OCI-LY7 (cell line): ENCODE measurements around the gene HERC3. TPM values are rescaled to one million over a fixed set of nuclear protein-coding genes. Genes with fewer than 3 reads are reported as not detected.
"Not testable (repeated sequence)": the region's sequence is repeated elsewhere in the genome, so short reads cannot be mapped to it uniquely, and the experiment has no call there.

Source experiments
- BruUV-seq: library from RNA; stranded (reverse); fragments of 400-500 nt; replicated peaks from 2 replicates; lab custom pipeline; 2021; lab: Mats Ljungman, UMichigan
- CTCF ChIA-PET: fragments of 300-600 bp; sonication (Branson Sonifier 250); formaldehyde crosslinking; loops from one replicate; lab custom pipeline; 2022; ENCODE audit warnings: antibody characterized with exemption; ENCODE audit not compliant: unreplicated experiment; lab: Charles Lee
- POLR2A ChIA-PET: fragments of 300-600 bp; sonication (Branson Sonifier 250); formaldehyde crosslinking; loops from one replicate; lab custom pipeline; 2022; ENCODE audit warnings: antibody characterized with exemption; lab: Charles Lee
- DNase-seq: peaks from one replicate; pipeline ENCODE4 v3.0.0-alpha.2; 2015; ENCODE audit warnings: low spot score
- H2AFZ ChIP-seq: fragments of 200-600 bp; sonication (generic), shearing (Covaris generic); 2 replicates; pipeline ENCODE4 v1.6.1; 2014; ENCODE audit warnings: mild to moderate bottlenecking, antibody characterized with exemption, low read length, moderate library complexity
- H3K27ac ChIP-seq: fragments of 200-600 bp; sonication (generic); 2 replicates; pipeline ENCODE4 v1.5.1; 2014; ENCODE audit warnings: mixed run types, low read depth, mild to moderate bottlenecking, moderate library complexity, low read length, inconsistent platforms; ENCODE audit not compliant: poor library complexity, severe bottlenecking
- H3K36me3 ChIP-seq: fragments of 200-600 bp; sonication (generic); 2 replicates; pipeline ENCODE4 v1.6.1; 2014; ENCODE audit warnings: mild to moderate bottlenecking, antibody characterized with exemption, low read length, moderate library complexity, mixed read lengths; ENCODE audit not compliant: insufficient read depth
- H3K4me1 ChIP-seq: fragments of 200-600 bp; sonication (generic); 2 replicates; pipeline ENCODE4 v1.5.1; 2014; ENCODE audit warnings: mild to moderate bottlenecking, low read length; ENCODE audit not compliant: insufficient read depth, poor library complexity, severe bottlenecking
- H3K4me2 ChIP-seq: fragments of 200-600 bp; sonication (generic); 2 replicates; pipeline ENCODE4 v1.6.1; 2014; ENCODE audit warnings: mild to moderate bottlenecking, low read length
- H3K4me3 ChIP-seq: fragments of 200-600 bp; sonication (generic); 2 replicates; pipeline ENCODE4 v1.5.1; 2014; ENCODE audit warnings: mild to moderate bottlenecking, low read depth, low read length; ENCODE audit not compliant: poor library complexity, severe bottlenecking
- H3K79me2 ChIP-seq: fragments of 200-600 bp; sonication (generic); 2 replicates; pipeline ENCODE4 v1.6.1; 2016; ENCODE audit warnings: low read depth, mild to moderate bottlenecking, low read length, moderate library complexity, mixed read lengths; ENCODE audit not compliant: insufficient read depth
- H3K9me2 ChIP-seq: fragments of 200-600 bp; sonication (generic); 2 replicates; pipeline ENCODE4 v1.6.1; 2016; ENCODE audit warnings: mild to moderate bottlenecking, low read length, mixed read lengths; ENCODE audit not compliant: insufficient read depth
- H3K9me3 ChIP-seq: fragments of 200-600 bp; sonication (generic); 2 replicates; pipeline ENCODE4 v1.6.1; 2014; ENCODE audit warnings: mild to moderate bottlenecking, mixed run types, low read length, mixed read lengths
- H4K20me1 ChIP-seq: fragments of 200-600 bp; sonication (generic); 2 replicates; pipeline ENCODE4 v1.6.1; 2014; ENCODE audit warnings: mild to moderate bottlenecking, antibody characterized with exemption, low read length, moderate library complexity, mixed read lengths; ENCODE audit not compliant: insufficient read depth
- CTCF ChIP-seq: fragments of 200-600 bp; sonication (generic); conservative IDR thresholded peaks from 2 replicates; pipeline ENCODE4 v1.5.1; 2014; ENCODE audit warnings: mild to moderate bottlenecking, antibody characterized with exemption, low read length, moderate library complexity, mixed read lengths
- EZH2phosphoT487 ChIP-seq: fragments of 200-600 bp; sonication (generic); IDR thresholded peaks from 2 replicates; pipeline ENCODE4 v1.6.1; 2018; ENCODE audit warnings: low read depth, borderline replicate concordance, mild to moderate bottlenecking, mixed run types, antibody characterized with exemption, low read length, moderate library complexity, mixed read lengths
- intact Hi-C: fragments of 100-400 bp; cut with micrococcal nuclease; formaldehyde crosslinking; loops from one replicate; pipeline ENCODE4 v1.10.0; 2022; ENCODE audit not compliant: unreplicated experiment
- total RNA-seq, 2 experiments: library from RNA; depleted of rRNA in 1 of 2; stranded (reverse); fragments of >200 nt in 1 of 2; shearing (Covaris generic) in 1 of 2; gene quantifications; 2 replicates each; pipeline ENCODE4 v1.2.3, GENCODE V29; 2014 to 2022

Gene HERC3
- total RNA-seq, 2 experiments from 2014 or later = 9.2 to 22.9 TPM

- Histone ChIP-seq H3K4me1 (no peaks in the 10 kb centered on the region), H3K27ac (no peak overlapping the region), H2AFZ (no peak overlapping the region), H3K9me3 (no peaks in the 10 kb centered on the region), H3K4me3 (no peak overlapping the region), H3K79me2 (no peaks in the 10 kb centered on the region), H3K4me2 (no peak overlapping the region), H3K9me2 (no peaks in the 10 kb centered on the region), H3K36me3 (peaks cover 32% of the 10 kb centered on the region), H4K20me1 (no peaks in the 10 kb centered on the region)
- no TSS peak for BruUV-seq
- ChIA-PET CTCF (no interaction called here), POLR2A (interaction anchor here (0.9 to 1.2 kb wide), 2 partner anchors 9 to 16 kb away, joined by 3 to 4 read pairs; no protein-coding TSS in a partner anchor)
- TF ChIP-seq CTCF (no peak), EZH2phosphoT487 (no peak)
- DNase-seq = no peak
- intact Hi-C loops = no loop called here
These were observed 14.6 kb downstream of the HERC3 start for GRCh38 chr4:88606832-88607231.

GRCh38 chr4:88609387-88609786 lies 17.1 kb downstream of the HERC3 start:
- H3K4me1 ChIP-seq = peaks cover 10% of the 10 kb centered on the region
- H3K4me2 ChIP-seq = no peak overlapping the region
- CTCF ChIA-PET = no interaction called here
- H3K4me3 ChIP-seq = no peak overlapping the region
- POLR2A ChIA-PET = interaction anchor here (0.6 kb wide), 1 partner anchor 95 kb away, joined by 4 read pairs; no protein-coding TSS in a partner anchor
- H3K36me3 ChIP-seq = peaks cover 32% of the 10 kb centered on the region
- TF ChIP-seq CTCF = no peak
- no peak for TF ChIP-seq EZH2phosphoT487
- H4K20me1 ChIP-seq = no peaks in the 10 kb centered on the region
- H3K27ac ChIP-seq = no peak overlapping the region
- no peak for DNase-seq
- no peaks in the 10 kb centered on the region for H3K9me3 ChIP-seq
- H2AFZ ChIP-seq = no peak overlapping the region
- intact Hi-C loops = no loop called here
- no peaks in the 10 kb centered on the region for H3K9me2 ChIP-seq
- no TSS peak for BruUV-seq
- no peaks in the 10 kb centered on the region for H3K79me2 ChIP-seq

- H3K9me3 ChIP-seq, intact Hi-C loops, POLR2A ChIA-PET, H3K4me2 ChIP-seq, H3K9me2 ChIP-seq, H4K20me1 ChIP-seq, H2AFZ ChIP-seq, BruUV-seq, DNase-seq, H3K79me2 ChIP-seq, H3K27ac ChIP-seq, H3K4me3 ChIP-seq, H3K4me1 ChIP-seq, CTCF ChIA-PET: not testable (repeated sequence)
- peaks cover 32% of the 10 kb centered on the region for H3K36me3 ChIP-seq
These were observed 17.5 kb downstream of the HERC3 start for GRCh38 chr4:88609794-88610193.
